Hypothalamus (tissue), 51 donors: ENCODE data around the gene MBD3L5.
"Not testable (repeated sequence)": the region's sequence is repeated elsewhere in the genome, so short reads cannot be mapped to it uniquely, and the experiment has no call there.

Experiments
- DNase-seq, 51 donors: peaks; one replicate each; lab custom pipeline; 2025; lab: John Stamatoyannopoulos, UW

Gene MBD3L5

GRCh38 chr19:7051421-7051820 lies 21.0 kb downstream of the MBD3L5 start:
- DNase-seq = not testable (repeated sequence)

- not testable (repeated sequence) for DNase-seq
These were observed 22.5 kb downstream of the MBD3L5 start for GRCh38 chr19:7052896-7053295.

- DNase-seq = not testable (repeated sequence)
These were observed 24.4 kb downstream of the MBD3L5 start for GRCh38 chr19:7054635-7055368.

- not testable (repeated sequence) for DNase-seq
These were observed 25.3 kb downstream of the MBD3L5 start for GRCh38 chr19:7055679-7056078.

- DNase-seq = not testable (repeated sequence)
These were observed 26.0 kb downstream of the MBD3L5 start for GRCh38 chr19:7056371-7056770.

- not testable (repeated sequence) for DNase-seq
These were observed 28.2 kb downstream of the MBD3L5 start, which contains the start of gene MBD3L3 for GRCh38 chr19:7058576-7058975. Gene MBD3L3, minus strand, starts transcription at chr19:7058676. Its CDS starts 71 bp downstream, at chr19:7058605.

GRCh38 chr19:7059977-7060376 lies 29.6 kb downstream of the MBD3L5 start:
- DNase-seq = not testable (repeated sequence)

- DNase-seq = no peak
These were observed 33.0 kb downstream of the MBD3L5 start for GRCh38 chr19:7063339-7063738.

- DNase-seq = no peak
These were observed 33.5 kb downstream of the MBD3L5 start for GRCh38 chr19:7063764-7064418.

- peak in 2 of 51 donors; percentile 0 to 2 for DNase-seq
These were observed 36.7 kb downstream of the MBD3L5 start for GRCh38 chr19:7067122-7067521.

- no peak for DNase-seq
These were observed 37.3 kb downstream of the MBD3L5 start for GRCh38 chr19:7067716-7068115.

GRCh38 chr19:7068599-7068998 lies 38.2 kb downstream of the MBD3L5 start:
- no peak for DNase-seq

GRCh38 chr19:7069042-7069903 lies 38.9 kb downstream of the MBD3L5 start, which contains the start of gene ZNF557:
Gene ZNF557, plus strand, starts transcription at chr19:7069703. Its CDS starts 5,372 bp downstream, at chr19:7075075.
- peak; percentile 65 to 100 (median 96) for DNase-seq

- DNase-seq = no peak
These were observed 39.5 kb downstream of the MBD3L5 start for GRCh38 chr19:7069904-7070226.

GRCh38 chr19:7072541-7072940 lies 42.2 kb downstream of the MBD3L5 start:
- no peak for DNase-seq

- DNase-seq = no peak
These were observed 44.4 kb downstream of the MBD3L5 start for GRCh38 chr19:7074705-7075282.

GRCh38 chr19:7076151-7076550 lies 45.8 kb downstream of the MBD3L5 start:
- no peak for DNase-seq

GRCh38 chr19:7078008-7078407 lies 47.6 kb downstream of the MBD3L5 start:
- DNase-seq = no peak
